Stimulated activated effector memory CD8-positive, alpha-beta T cell treated with anti-CD3 and anti-CD28 coated beads, Interleukin-12 subunit alpha, Interleukin-12 subunit beta, amount 100 ng/mL, for 72 hours (primary cell): ENCODE data around the gene RFPL4AL1.
"Not testable (repeated sequence)": the region's sequence is repeated elsewhere in the genome, so short reads cannot be mapped to it uniquely, and the experiment has no call there.

ENCODE experiments used
- ATAC-seq: fragments of 150-1000 bp; cut with Tn5 transposase; 2 replicates; pipeline ENCODE4 v1.10.0; 2021
- DNase-seq, 2 donors: peaks; one replicate each; pipeline ENCODE4 v3.0.0; 2021 to 2022; ENCODE audit warnings: low spot score in 2 of 2
- H3K27ac Mint-ChIP-seq: one replicate; pipeline ENCODE4 v1.8.0; 2022; ENCODE audit warnings: mild to moderate bottlenecking, mixed read lengths
- H3K36me3 Mint-ChIP-seq: one replicate; pipeline ENCODE4 v1.8.0; 2022; ENCODE audit warnings: mild to moderate bottlenecking, mixed read lengths
- H3K4me1 Mint-ChIP-seq: one replicate; pipeline ENCODE4 v1.8.0; 2022; ENCODE audit warnings: mixed read lengths
- H3K4me3 Mint-ChIP-seq: one replicate; pipeline ENCODE4 v1.8.0; 2022; ENCODE audit warnings: mild to moderate bottlenecking, mixed read lengths
- H3K9me3 Mint-ChIP-seq: one replicate; pipeline ENCODE4 v1.8.0; 2022; ENCODE audit warnings: mixed read lengths

Gene RFPL4AL1

DNA sequence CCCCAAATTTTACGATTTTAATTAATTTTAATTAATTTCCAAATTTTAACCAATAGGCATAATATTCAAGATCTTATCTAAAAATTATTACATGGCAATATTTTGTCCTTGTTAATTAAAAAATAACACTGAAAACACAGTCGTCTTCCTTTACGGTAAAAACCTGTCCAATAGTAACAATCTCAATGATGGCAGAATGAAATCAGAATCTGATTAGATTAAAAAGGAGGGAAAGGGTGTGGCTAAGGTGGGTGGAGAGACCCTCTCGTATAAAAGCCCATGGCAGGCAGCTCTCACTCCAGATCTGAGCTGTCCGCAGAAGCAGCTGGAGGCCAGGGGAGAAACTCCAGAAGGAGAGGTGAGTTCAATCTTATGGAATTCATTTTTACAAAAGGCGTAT is at the start of gene RFPL4AL1:
RFPL4AL1 (plus strand) TSS at position 301 of the 400 bp plus-strand sequence. CDS start 2,687 bp downstream, outside the sequence.
- not testable (repeated sequence) for H3K4me3 Mint-ChIP-seq, H3K36me3 Mint-ChIP-seq, ATAC-seq, DNase-seq, H3K27ac Mint-ChIP-seq, H3K9me3 Mint-ChIP-seq, H3K4me1 Mint-ChIP-seq

GRCh38 chr19:55720214-55720746 is 48.6 kb upstream of the RFPL4AL1 start:
- DNase-seq, result no peak
- Mint-ChIP-seq H3K4me3 (no peak overlapping the region), H3K27ac (no peak overlapping the region), H3K36me3 (no peaks in the 10 kb centered on the region), H3K4me1 (no peaks in the 10 kb centered on the region), H3K9me3 (peaks cover 16% of the 10 kb centered on the region)
- no peak for ATAC-seq

- Mint-ChIP-seq H3K4me1 (no peaks in the 10 kb centered on the region), H3K4me3 (no peak overlapping the region), H3K36me3 (no peaks in the 10 kb centered on the region), H3K27ac (no peak overlapping the region), H3K9me3 (peaks cover 16% of the 10 kb centered on the region)
- ATAC-seq (no peak), DNase-seq (no peak)
Measured at GRCh38 chr19:55720801-55721200, 48.1 kb upstream of the RFPL4AL1 start.

GRCh38 chr19:55723491-55723890 is 45.4 kb upstream of the RFPL4AL1 start:
- ATAC-seq, result no peak
- H3K27ac Mint-ChIP-seq, result no peak overlapping the region
- H3K4me1 Mint-ChIP-seq, result no peaks in the 10 kb centered on the region
- H3K4me3 Mint-ChIP-seq, result no peak overlapping the region
- no peaks in the 10 kb centered on the region for H3K36me3 Mint-ChIP-seq
- no peak for DNase-seq
- H3K9me3 Mint-ChIP-seq, result peaks cover 16% of the 10 kb centered on the region

DNA sequence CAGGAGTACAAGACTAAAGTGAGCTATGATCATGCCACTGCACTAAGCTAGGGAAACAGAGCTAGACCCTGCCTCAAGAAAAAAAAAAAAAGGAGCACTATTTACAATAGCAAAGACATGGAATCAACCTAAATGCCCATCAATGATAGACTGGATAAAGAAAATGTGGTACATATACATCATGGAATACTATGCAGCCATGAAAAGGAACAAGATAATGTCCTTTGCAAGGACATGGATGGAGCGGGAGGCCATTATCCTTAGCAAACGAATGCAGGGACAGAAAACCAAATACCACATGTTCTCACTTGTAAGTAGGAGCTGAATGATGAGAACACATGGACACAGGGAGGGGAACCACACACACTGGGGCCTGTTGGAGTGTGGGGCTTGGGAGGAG is 38.5 kb upstream of the RFPL4AL1 start:
- not testable (repeated sequence) for H3K4me3 Mint-ChIP-seq, H3K27ac Mint-ChIP-seq, H3K9me3 Mint-ChIP-seq, H3K36me3 Mint-ChIP-seq, DNase-seq, ATAC-seq, H3K4me1 Mint-ChIP-seq

DNA sequence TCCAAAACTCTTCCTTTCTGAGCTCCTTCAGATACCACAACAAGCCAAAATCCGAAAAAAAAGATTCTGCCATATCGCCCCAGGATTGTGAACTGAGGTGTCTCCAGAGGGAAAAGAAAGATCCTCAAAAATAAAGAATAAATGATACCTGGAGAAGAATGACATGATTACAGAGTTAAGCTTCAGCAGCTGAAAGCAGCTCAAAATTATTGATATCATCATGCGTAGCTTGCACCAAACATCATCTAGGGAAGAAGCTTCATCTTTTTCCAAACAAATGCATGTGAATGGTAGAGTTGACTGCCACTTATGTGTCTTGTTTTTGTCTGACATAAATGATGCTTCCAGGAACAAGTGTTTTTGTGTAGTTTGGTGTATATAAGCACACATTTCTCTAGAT is 30.6 kb upstream of the RFPL4AL1 start, which contains the start of gene NLRP9:
NLRP9 (minus strand) TSS at position 101 of the 400 bp plus-strand sequence; CDS start at position 73, 28 bp downstream.
- H3K4me3 Mint-ChIP-seq, result no peak within 1 kb of the TSS
- ATAC-seq, result no peak
- H3K27ac Mint-ChIP-seq, result no peak within 1 kb of the TSS
- H3K9me3 Mint-ChIP-seq, result no peaks in the 10 kb centered on the region
- no peak for DNase-seq
- no peaks in the 10 kb centered on the region for H3K4me1 Mint-ChIP-seq
- no peaks in the 10 kb centered on the region for H3K36me3 Mint-ChIP-seq

- DNase-seq, result no peak
- no peaks in the 10 kb centered on the region for H3K36me3 Mint-ChIP-seq
- no peaks in the 10 kb centered on the region for H3K4me1 Mint-ChIP-seq
- ATAC-seq, result no peak
- H3K9me3 Mint-ChIP-seq, result no peaks in the 10 kb centered on the region
- no peak overlapping the region for H3K27ac Mint-ChIP-seq
- H3K4me3 Mint-ChIP-seq, result no peak overlapping the region
Measured at GRCh38 chr19:55750715-55751114, 18.2 kb upstream of the RFPL4AL1 start.

GRCh38 chr19:55753401-55753800 is 15.5 kb upstream of the RFPL4AL1 start:
- no peak overlapping the region for H3K27ac Mint-ChIP-seq
- H3K36me3 Mint-ChIP-seq, result no peaks in the 10 kb centered on the region
- no peak overlapping the region for H3K4me3 Mint-ChIP-seq
- ATAC-seq (no peak), DNase-seq (no peak)
- no peaks in the 10 kb centered on the region for H3K4me1 Mint-ChIP-seq
- H3K9me3 Mint-ChIP-seq, result no peaks in the 10 kb centered on the region

- not testable (repeated sequence) for H3K4me3 Mint-ChIP-seq, H3K9me3 Mint-ChIP-seq, DNase-seq, H3K36me3 Mint-ChIP-seq, H3K4me1 Mint-ChIP-seq, H3K27ac Mint-ChIP-seq, ATAC-seq
Measured at GRCh38 chr19:55756808-55757207, 12.1 kb upstream of the RFPL4AL1 start.

- not testable (repeated sequence) for ATAC-seq, H3K27ac Mint-ChIP-seq, H3K4me3 Mint-ChIP-seq, H3K9me3 Mint-ChIP-seq, DNase-seq, H3K36me3 Mint-ChIP-seq, H3K4me1 Mint-ChIP-seq
Measured at GRCh38 chr19:55758797-55759196, 10.1 kb upstream of the RFPL4AL1 start, which contains the start of gene RFPL4A. TSS of gene RFPL4A (plus strand) at chr19:55759097. CDS start at chr19:55761801, 2,704 bp downstream.

GRCh38 chr19:55766466-55766865 is 2.5 kb upstream of the RFPL4AL1 start:
- H3K36me3 Mint-ChIP-seq, result no peaks in the 10 kb centered on the region
- H3K4me1 Mint-ChIP-seq, result no peaks in the 10 kb centered on the region
- no peaks in the 10 kb centered on the region for H3K9me3 Mint-ChIP-seq
- H3K4me3 Mint-ChIP-seq, result no peak overlapping the region
- DNase-seq (no peak), ATAC-seq (no peak)
- no peak overlapping the region for H3K27ac Mint-ChIP-seq

- H3K27ac Mint-ChIP-seq, ATAC-seq, H3K4me1 Mint-ChIP-seq, H3K4me3 Mint-ChIP-seq, H3K9me3 Mint-ChIP-seq, H3K36me3 Mint-ChIP-seq, DNase-seq: not testable (repeated sequence)
Measured at GRCh38 chr19:55769632-55770031, 714 bp downstream of the RFPL4AL1 start.

GRCh38 chr19:55777528-55777927 is 8.6 kb downstream of the RFPL4AL1 start:
- H3K36me3 Mint-ChIP-seq, result no peaks in the 10 kb centered on the region
- ATAC-seq (no peak), DNase-seq (no peak)
- no peak overlapping the region for H3K4me3 Mint-ChIP-seq
- H3K27ac Mint-ChIP-seq, result no peak overlapping the region
- peaks cover 3% of the 10 kb centered on the region for H3K9me3 Mint-ChIP-seq
- H3K4me1 Mint-ChIP-seq, result no peaks in the 10 kb centered on the region

- DNase-seq (no peak), ATAC-seq (no peak)
- Mint-ChIP-seq H3K36me3 (no peaks in the 10 kb centered on the region), H3K4me1 (no peaks in the 10 kb centered on the region), H3K4me3 (no peak overlapping the region), H3K27ac (no peak overlapping the region), H3K9me3 (peaks cover 3% of the 10 kb centered on the region)
Measured at GRCh38 chr19:55778331-55778730, 9.4 kb downstream of the RFPL4AL1 start.

GRCh38 chr19:55781112-55781511 is 12.2 kb downstream of the RFPL4AL1 start:
- Mint-ChIP-seq H3K9me3 (peaks cover 3% of the 10 kb centered on the region), H3K36me3 (no peaks in the 10 kb centered on the region), H3K27ac (no peak overlapping the region), H3K4me3 (no peak overlapping the region), H3K4me1 (no peaks in the 10 kb centered on the region)
- ATAC-seq (no peak), DNase-seq (no peak)

DNA sequence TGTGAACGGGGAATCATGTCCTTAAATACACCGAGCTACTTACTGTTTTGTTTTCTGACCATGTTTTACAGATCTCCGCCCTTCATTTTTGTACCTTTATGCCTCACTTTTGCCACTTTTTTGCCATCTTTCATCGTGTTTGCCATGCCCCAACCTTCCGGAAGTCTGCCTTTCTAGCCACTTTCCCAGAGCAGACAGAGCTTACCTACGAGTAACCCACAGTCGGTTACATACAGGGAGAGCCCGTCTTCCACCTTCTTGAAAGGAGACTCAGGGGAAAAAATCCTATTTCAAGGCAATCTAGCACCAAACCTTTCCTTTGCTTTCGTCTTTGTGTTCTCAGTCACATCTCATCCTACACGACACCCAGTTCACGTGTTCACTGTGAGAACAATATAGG is 26.1 kb downstream of the RFPL4AL1 start:
- ATAC-seq (no peak), DNase-seq (no peak)
- H3K9me3 Mint-ChIP-seq, result no peaks in the 10 kb centered on the region
- H3K27ac Mint-ChIP-seq, result no peak overlapping the region
- H3K36me3 Mint-ChIP-seq, result no peaks in the 10 kb centered on the region
- no peak overlapping the region for H3K4me3 Mint-ChIP-seq
- H3K4me1 Mint-ChIP-seq, result no peaks in the 10 kb centered on the region

GRCh38 chr19:55801416-55801815 is 32.5 kb downstream of the RFPL4AL1 start:
- H3K27ac Mint-ChIP-seq, result no peak overlapping the region
- no peaks in the 10 kb centered on the region for H3K36me3 Mint-ChIP-seq
- H3K4me1 Mint-ChIP-seq, result no peaks in the 10 kb centered on the region
- no peak for ATAC-seq
- no peak overlapping the region for H3K4me3 Mint-ChIP-seq
- peaks cover 2% of the 10 kb centered on the region for H3K9me3 Mint-ChIP-seq
- DNase-seq, result no peak
